Breast epithelium (tissue), 3 donors: ENCODE measurements around the gene HNF4A.

Experiments
- POLR2A ChIP-seq: fragments of 450-650 bp; IDR thresholded peaks from one replicate; pipeline ENCODE4 v1.6.1; 2016; ENCODE audit warnings: antibody characterized with exemption, mild to moderate bottlenecking, moderate library complexity
- POLR2AphosphoS5 ChIP-seq, 3 donors: sonication (generic); formaldehyde crosslinking; IDR thresholded peaks; one replicate each; pipeline ENCODE4 v1.6.1; 2017; ENCODE audit warnings: antibody characterized with exemption in 3 of 3
- TF ChIP-seq, protein P1 (sequence below), 3 donors: fragments of 450-650 bp; IDR thresholded peaks; one replicate each; pipeline ENCODE4 v1.5.1; 2016 to 2017; ENCODE audit warnings: antibody characterized with exemption in 3 of 3, mild to moderate bottlenecking in 3 of 3, moderate library complexity in 3 of 3

DNA sequence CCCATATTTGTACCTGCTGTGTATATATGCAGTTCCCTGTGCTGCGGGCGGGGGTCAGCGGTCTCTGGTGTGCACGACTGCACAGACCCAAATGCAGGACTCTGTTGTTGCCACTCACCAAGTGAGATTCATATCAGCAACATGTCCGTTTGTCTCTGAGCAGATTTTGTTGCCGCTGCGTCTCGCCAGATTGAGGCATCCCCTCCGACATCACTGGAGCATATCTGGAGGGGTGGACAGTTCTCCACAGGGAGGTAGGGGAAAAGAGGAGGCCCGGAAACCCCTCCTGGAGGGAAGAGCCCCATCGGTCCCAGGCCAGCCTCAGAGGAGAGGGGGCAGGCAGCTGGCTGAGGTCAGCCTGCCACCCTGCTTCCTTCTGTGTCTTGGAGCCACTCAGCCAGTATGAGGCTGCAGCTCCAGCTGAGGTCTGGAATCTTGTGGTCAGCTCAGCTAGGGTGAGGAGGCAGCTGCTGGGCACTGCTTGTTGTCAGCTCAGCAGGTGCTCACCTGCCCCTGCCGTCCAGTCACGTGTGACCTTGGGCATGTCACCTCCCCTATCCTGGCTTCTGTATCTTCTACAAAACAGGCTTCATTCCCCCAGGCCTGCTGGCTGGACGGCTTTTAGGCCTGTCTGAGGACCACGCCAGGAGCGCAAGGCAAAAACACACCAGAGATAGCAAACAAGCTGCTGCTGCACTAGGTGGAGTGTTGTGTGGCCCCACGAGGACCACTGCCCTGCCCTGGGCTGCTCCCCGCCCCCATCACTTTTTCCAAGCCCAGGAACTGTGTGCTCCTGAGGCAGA lies 47.1 kb downstream of the HNF4A start:
- TF ChIP-seq, protein P1, sequence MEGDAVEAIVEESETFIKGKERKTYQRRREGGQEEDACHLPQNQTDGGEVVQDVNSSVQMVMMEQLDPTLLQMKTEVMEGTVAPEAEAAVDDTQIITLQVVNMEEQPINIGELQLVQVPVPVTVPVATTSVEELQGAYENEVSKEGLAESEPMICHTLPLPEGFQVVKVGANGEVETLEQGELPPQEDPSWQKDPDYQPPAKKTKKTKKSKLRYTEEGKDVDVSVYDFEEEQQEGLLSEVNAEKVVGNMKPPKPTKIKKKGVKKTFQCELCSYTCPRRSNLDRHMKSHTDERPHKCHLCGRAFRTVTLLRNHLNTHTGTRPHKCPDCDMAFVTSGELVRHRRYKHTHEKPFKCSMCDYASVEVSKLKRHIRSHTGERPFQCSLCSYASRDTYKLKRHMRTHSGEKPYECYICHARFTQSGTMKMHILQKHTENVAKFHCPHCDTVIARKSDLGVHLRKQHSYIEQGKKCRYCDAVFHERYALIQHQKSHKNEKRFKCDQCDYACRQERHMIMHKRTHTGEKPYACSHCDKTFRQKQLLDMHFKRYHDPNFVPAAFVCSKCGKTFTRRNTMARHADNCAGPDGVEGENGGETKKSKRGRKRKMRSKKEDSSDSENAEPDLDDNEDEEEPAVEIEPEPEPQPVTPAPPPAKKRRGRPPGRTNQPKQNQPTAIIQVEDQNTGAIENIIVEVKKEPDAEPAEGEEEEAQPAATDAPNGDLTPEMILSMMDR (IDR thresholded peaks at IDR 0.05), result no peak
- TF ChIP-seq POLR2AphosphoS5 (IDR thresholded peaks at IDR 0.05), result no peak
- TF ChIP-seq POLR2A, result no peak
